ENCODE data around the gene UBE2I.

DNA sequence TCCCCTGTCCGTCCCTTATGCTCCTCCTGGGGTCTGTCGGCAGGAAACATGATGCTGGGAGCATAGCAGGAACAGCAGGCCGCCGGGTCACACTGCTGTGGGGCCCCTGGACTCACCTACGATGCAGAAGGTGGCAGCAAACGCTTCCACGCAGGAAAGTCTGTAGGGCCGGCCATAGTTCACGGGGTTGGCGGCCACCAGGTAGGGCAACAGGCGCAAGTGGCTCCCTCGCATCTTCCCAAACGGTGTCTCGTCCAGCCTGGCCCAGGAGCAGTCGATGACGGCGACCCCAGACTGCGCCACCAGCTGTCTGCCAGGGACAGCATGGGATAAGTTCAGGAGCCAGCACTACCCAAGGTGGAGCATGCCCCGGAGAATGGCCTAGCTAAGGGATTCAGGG, 41.3 kb downstream of the UBE2I start:
- TF ChIP-seq, protein P1, sequence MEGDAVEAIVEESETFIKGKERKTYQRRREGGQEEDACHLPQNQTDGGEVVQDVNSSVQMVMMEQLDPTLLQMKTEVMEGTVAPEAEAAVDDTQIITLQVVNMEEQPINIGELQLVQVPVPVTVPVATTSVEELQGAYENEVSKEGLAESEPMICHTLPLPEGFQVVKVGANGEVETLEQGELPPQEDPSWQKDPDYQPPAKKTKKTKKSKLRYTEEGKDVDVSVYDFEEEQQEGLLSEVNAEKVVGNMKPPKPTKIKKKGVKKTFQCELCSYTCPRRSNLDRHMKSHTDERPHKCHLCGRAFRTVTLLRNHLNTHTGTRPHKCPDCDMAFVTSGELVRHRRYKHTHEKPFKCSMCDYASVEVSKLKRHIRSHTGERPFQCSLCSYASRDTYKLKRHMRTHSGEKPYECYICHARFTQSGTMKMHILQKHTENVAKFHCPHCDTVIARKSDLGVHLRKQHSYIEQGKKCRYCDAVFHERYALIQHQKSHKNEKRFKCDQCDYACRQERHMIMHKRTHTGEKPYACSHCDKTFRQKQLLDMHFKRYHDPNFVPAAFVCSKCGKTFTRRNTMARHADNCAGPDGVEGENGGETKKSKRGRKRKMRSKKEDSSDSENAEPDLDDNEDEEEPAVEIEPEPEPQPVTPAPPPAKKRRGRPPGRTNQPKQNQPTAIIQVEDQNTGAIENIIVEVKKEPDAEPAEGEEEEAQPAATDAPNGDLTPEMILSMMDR (IDR thresholded peaks at IDR 0.05), result no peak
- TF ChIP-seq, protein P2, sequence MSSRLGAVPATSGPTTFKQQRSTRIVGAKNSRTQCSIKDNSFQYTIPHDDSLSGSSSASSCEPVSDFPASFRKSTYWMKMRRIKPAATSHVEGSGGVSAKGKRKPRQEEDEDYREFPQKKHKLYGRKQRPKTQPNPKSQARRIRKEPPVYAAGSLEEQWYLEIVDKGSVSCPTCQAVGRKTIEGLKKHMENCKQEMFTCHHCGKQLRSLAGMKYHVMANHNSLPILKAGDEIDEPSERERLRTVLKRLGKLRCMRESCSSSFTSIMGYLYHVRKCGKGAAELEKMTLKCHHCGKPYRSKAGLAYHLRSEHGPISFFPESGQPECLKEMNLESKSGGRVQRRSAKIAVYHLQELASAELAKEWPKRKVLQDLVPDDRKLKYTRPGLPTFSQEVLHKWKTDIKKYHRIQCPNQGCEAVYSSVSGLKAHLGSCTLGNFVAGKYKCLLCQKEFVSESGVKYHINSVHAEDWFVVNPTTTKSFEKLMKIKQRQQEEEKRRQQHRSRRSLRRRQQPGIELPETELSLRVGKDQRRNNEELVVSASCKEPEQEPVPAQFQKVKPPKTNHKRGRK (CRISPR knock-in tag; IDR thresholded peaks at IDR 0.05; ENCODE audit: borderline replicate concordance), result no peak

Measured in WTC11 (cell line).